Endothelial cell of umbilical vein (primary cell): Measurements from ENCODE around the gene SYTL1. TPM values are rescaled to one million over a fixed set of nuclear protein-coding genes. Genes with fewer than 3 reads are reported as not detected.
A peak's percentile ranks its signal among the peaks of the same experiment; 100 is the strongest.

Source experiments
- BruUV-seq: library from RNA; stranded (reverse); fragments of 400-500 nt; replicated peaks from 2 replicates; lab custom pipeline; 2021; lab: Mats Ljungman, UMichigan
- CTCF ChIA-PET: fragments of 300-600, 350-600 bp; sonication (Branson Sonifier 250); formaldehyde crosslinking; loops from one replicate; lab custom pipeline; 2021; ENCODE audit warnings: antibody characterized with exemption, inconsistent platforms; lab: Charles Lee
- POLR2A ChIA-PET: fragments of 300-600, 350-600 bp; sonication (Branson Sonifier 250); formaldehyde crosslinking; loops from one replicate; lab custom pipeline; 2021; ENCODE audit warnings: antibody characterized with exemption, inconsistent platforms; lab: Charles Lee
- DNase-seq: peaks from one replicate; pipeline ENCODE4 v3.0.0-alpha.2; 2011; ENCODE audit warnings: low read depth, low spot score
- FAIRE-seq: peaks from 2 replicates; lab custom pipeline; 2011; peaks lifted over from hg19 to GRCh38; lab: Jason Lieb, UNC
- H2AFZ ChIP-seq: 2 replicates; pipeline ENCODE4 v1.6.0; 2012; ENCODE audit warnings: low read depth, low read length, control low read depth, inconsistent platforms
- H3K27ac ChIP-seq: 2 replicates; pipeline ENCODE4 v1.5.1; 2011; ENCODE audit warnings: low read depth, mild to moderate bottlenecking, control low read depth, low read length, moderate library complexity; ENCODE audit not compliant: insufficient read depth
- H3K27me3 ChIP-seq, 2 experiments: 2 replicates each; pipeline versions ENCODE4 v1.6.0 to v1.6.1; 2011; ENCODE audit warnings: low read length in 2 of 2, mixed read lengths in 1 of 2; ENCODE audit not compliant: control insufficient read depth in 2 of 2, insufficient read depth in 2 of 2
- H3K36me3 ChIP-seq, 2 experiments: 2 replicates in 1 of 2; 3 replicates in 1 of 2; pipeline ENCODE4 v1.5.1; 2011; ENCODE audit warnings: low read length in 2 of 2, mild to moderate bottlenecking in 1 of 2, moderate library complexity in 1 of 2; ENCODE audit not compliant: control insufficient read depth in 2 of 2, insufficient read depth in 2 of 2; ENCODE audit errors: extremely low read depth in 1 of 2
- H3K4me1 ChIP-seq: 3 replicates; pipeline ENCODE4 v1.5.1; 2011; ENCODE audit warnings: mild to moderate bottlenecking, low read length; ENCODE audit not compliant: control insufficient read depth, insufficient read depth; ENCODE audit errors: extremely low read depth
- H3K4me2 ChIP-seq: 2 replicates; pipeline ENCODE4 v1.6.1; 2011; ENCODE audit warnings: low read length, control low read depth, mixed read lengths; ENCODE audit not compliant: insufficient read depth
- H3K4me3 ChIP-seq, 3 experiments: fragments of 200-600 bp in 1 of 3; sonication (generic), shearing (Covaris generic) in 1 of 3; replicated peaks in 1 of 3; 2 replicates each; pipeline ENCODE4 v1.5.1; 2011 to 2016; ENCODE audit warnings: control low read depth in 3 of 3, low read length in 3 of 3, mild to moderate bottlenecking in 2 of 3, inconsistent platforms in 1 of 3, low read depth in 1 of 3, moderate library complexity in 1 of 3; ENCODE audit not compliant: insufficient read depth in 1 of 3
- H3K79me2 ChIP-seq: 2 replicates; pipeline ENCODE4 v1.6.0; 2012; ENCODE audit warnings: low read length, inconsistent platforms; ENCODE audit not compliant: control insufficient read depth, insufficient read depth
- H3K9ac ChIP-seq: replicated peaks from 2 replicates; pipeline ENCODE3; 2011; ENCODE audit warnings: low read length, control low read depth; ENCODE audit not compliant: insufficient read depth; ENCODE audit errors: extremely low read depth
- H3K9me1 ChIP-seq: replicated peaks from 3 replicates; pipeline ENCODE4 v1.6.0; 2011; ENCODE audit warnings: mild to moderate bottlenecking, low read length; ENCODE audit not compliant: control insufficient read depth, insufficient read depth; ENCODE audit errors: extremely low read depth
- H3K9me3 ChIP-seq: replicated peaks from 2 replicates; pipeline ENCODE4 v1.5.1; 2012; ENCODE audit warnings: low read length, inconsistent platforms; ENCODE audit not compliant: control insufficient read depth, insufficient read depth
- H4K20me1 ChIP-seq: replicated peaks from 2 replicates; pipeline ENCODE3; 2011; ENCODE audit warnings: mild to moderate bottlenecking, low read length; ENCODE audit not compliant: control insufficient read depth, insufficient read depth; ENCODE audit errors: extremely low read depth
- CTCF ChIP-seq, 2 donors: IDR thresholded peaks; 1 replicate in 1 of 2; 2 replicates in 1 of 2; pipeline ENCODE4 v1.5.1; 2011; ENCODE audit warnings: low read length in 2 of 2, mild to moderate bottlenecking in 2 of 2, moderate library complexity in 2 of 2, control low read depth in 1 of 2, inconsistent platforms in 1 of 2, low read depth in 1 of 2; ENCODE audit not compliant: insufficient read depth in 1 of 2; ENCODE audit errors: extremely low read depth in 1 of 2
- EZH2 ChIP-seq: IDR thresholded peaks from 2 replicates; pipeline ENCODE4 v1.6.1; 2012; ENCODE audit warnings: borderline replicate concordance, low read depth, mild to moderate bottlenecking, moderate library complexity, low read length, inconsistent platforms; ENCODE audit not compliant: severe bottlenecking
- FOS ChIP-seq: IDR thresholded peaks from 2 replicates; pipeline ENCODE4 v1.6.1; 2011; ENCODE audit warnings: mild to moderate bottlenecking, low read length, moderate library complexity, borderline replicate concordance; ENCODE audit not compliant: insufficient read depth
- GATA2 ChIP-seq: IDR thresholded peaks from 2 replicates; pipeline ENCODE4 v1.7.0; 2011; ENCODE audit warnings: low read depth, mild to moderate bottlenecking, moderate library complexity, mixed read lengths, low read length; ENCODE audit not compliant: insufficient read length, insufficient read depth
- JUN ChIP-seq: IDR thresholded peaks from 2 replicates; pipeline ENCODE4 v1.6.1; 2011; ENCODE audit warnings: borderline replicate concordance, low read depth; ENCODE audit not compliant: insufficient read length, insufficient read depth
- MYC ChIP-seq: IDR thresholded peaks from one replicate; pipeline ENCODE4 v1.6.1; 2011; ENCODE audit warnings: mild to moderate bottlenecking, low read depth, low read length
- POLR2A ChIP-seq: IDR thresholded peaks from 2 replicates; pipeline ENCODE4 v1.6.1; 2012; ENCODE audit warnings: low read depth, mild to moderate bottlenecking, control low read depth, low read length
- POLR2AphosphoS5 ChIP-seq: IDR thresholded peaks from 2 replicates; pipeline ENCODE4 v1.6.1; 2012; ENCODE audit warnings: low read depth, mild to moderate bottlenecking, control low read depth, low read length, moderate library complexity; ENCODE audit not compliant: insufficient read depth
- dilution Hi-C: fragments of 300-500 bp; cut with MboI; formaldehyde crosslinking; loops from one replicate; pipeline ENCODE4 v1.15.0; 2019; ENCODE audit warnings: low sequenced_read_pairs; ENCODE audit not compliant: extremely low pct_ligation_motif_present
- intact Hi-C: fragments of 100-400 bp; cut with micrococcal nuclease; formaldehyde crosslinking; loops from one replicate; pipeline ENCODE4 v1.10.0; 2022
- polyA plus RNA-seq, 4 experiments: library from polyadenylated mRNA; depleted of rRNA in 3 of 4; stranded (reverse) in 3 of 4; unstranded in 1 of 4; fragments of >200 nt; gene quantifications; 2 replicates each; pipeline versions ENCODE4 v1.2.1 to v1.2.3, GENCODE V29; 2011 to 2012; ENCODE audit warnings: missing spikeins in 1 of 4
- total RNA-seq: library from RNA; stranded (reverse); gene quantifications from 2 replicates; pipeline ENCODE4 v1.2.3, GENCODE V29; 2021
- TF ChIP-seq, protein P1 (sequence below): IDR thresholded peaks from 2 replicates; pipeline ENCODE4 v1.6.1; 2011; ENCODE audit not compliant: insufficient read depth, insufficient read length

SYTL1 gene
- total and polyA plus RNA-seq, 2 donors (not counting 3 experiments of a cell fraction or from before 2014, with no cell fraction given), result 0.04 TPM; not detected in 1

DNA sequence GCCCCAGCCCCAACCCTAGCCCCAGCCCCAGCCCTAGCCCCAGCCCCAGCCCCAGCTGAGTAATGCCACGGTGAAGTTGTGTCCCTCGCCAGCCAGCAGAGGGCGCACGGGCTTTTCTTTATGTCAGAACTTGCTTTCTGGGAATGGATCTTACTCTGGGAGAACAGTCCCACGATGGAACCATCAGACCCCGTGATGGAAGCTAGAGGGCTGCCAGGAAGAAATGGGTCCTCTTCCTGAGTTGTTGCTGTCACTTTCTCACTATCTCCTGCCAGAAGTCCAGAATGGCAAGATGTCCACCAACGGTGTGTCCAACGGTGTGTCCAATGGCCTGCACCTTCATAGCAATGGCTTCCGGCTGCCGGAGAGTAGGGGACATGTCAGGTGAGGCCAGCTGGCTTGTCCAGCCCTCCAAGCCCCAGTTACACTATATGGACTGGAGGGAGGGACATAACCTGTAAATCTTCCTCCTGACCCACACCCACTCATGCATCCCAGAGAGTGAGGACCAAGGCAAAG, 45.0 kb upstream of the SYTL1 start:
- intact Hi-C loops (loop anchor here (1.0 kb wide), 1 partner anchor 309 kb away; no protein-coding TSS in a partner anchor), dilution Hi-C loops (no loop called here)
- H3K4me3 ChIP-seq, result no peak overlapping the region
- H3K9me1 ChIP-seq, result no peaks in the 10 kb centered on the region
- H3K79me2 ChIP-seq, result no peaks in the 10 kb centered on the region
- H3K9ac ChIP-seq, result no peak overlapping the region
- ChIA-PET POLR2A (no interaction called here), CTCF (interaction anchor here (0.6 to 10.9 kb wide), 64 partner anchors 8 to 373 kb away, joined by 3 to 275 read pairs (median 4); partner anchors contain the start of genes AHDC1, CD164L2, GPR3 and MAP3K6)
- no peak overlapping the region for H2AFZ ChIP-seq
- TF ChIP-seq POLR2A (no peak), FOS (no peak), CTCF (IDR thresholded peaks at IDR 0.05; ENCODE audit: extremely low read depth in 1 of 2, insufficient read depth in 1 of 2, low read depth in 1 of 2, low read length in 2 of 2) (peak; percentile 55 to 74)
- TF ChIP-seq, protein P1, sequence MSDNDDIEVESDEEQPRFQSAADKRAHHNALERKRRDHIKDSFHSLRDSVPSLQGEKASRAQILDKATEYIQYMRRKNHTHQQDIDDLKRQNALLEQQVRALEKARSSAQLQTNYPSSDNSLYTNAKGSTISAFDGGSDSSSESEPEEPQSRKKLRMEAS, result no peak
- no peaks in the 10 kb centered on the region for H3K9me3 ChIP-seq
- no TSS peak for BruUV-seq
- no peak overlapping the region for H3K4me2 ChIP-seq
- no peak overlapping the region for H3K27ac ChIP-seq
- DNase-seq (peak; percentile 32), FAIRE-seq (peak; percentile 84)
- H3K27me3 ChIP-seq, result no peaks in the 10 kb centered on the region
- no peaks in the 10 kb centered on the region for H3K4me1 ChIP-seq
- H4K20me1 ChIP-seq, result no peaks in the 10 kb centered on the region
- peaks cover 0 to 23% of the 10 kb centered on the region in 2 experiments for H3K36me3 ChIP-seq

GRCh38 chr1:27297903-27298302, 43.9 kb upstream of the SYTL1 start:
- intact Hi-C loops, result no loop called here
- Histone ChIP-seq H3K27me3 (no peaks in the 10 kb centered on the region), H3K9ac (no peak overlapping the region), H3K4me3 (no peak overlapping the region), H3K4me1 (no peaks in the 10 kb centered on the region), H2AFZ (no peak overlapping the region), H3K9me3 (no peaks in the 10 kb centered on the region), H3K79me2 (no peaks in the 10 kb centered on the region), H4K20me1 (no peaks in the 10 kb centered on the region), H3K9me1 (no peaks in the 10 kb centered on the region), H3K27ac (no peak overlapping the region), H3K4me2 (no peak overlapping the region), H3K36me3 (peaks cover 0 to 24% of the 10 kb centered on the region in 2 experiments)
- ChIA-PET POLR2A (no interaction called here), CTCF (interaction anchor here (0.8 to 10.9 kb wide), 12 partner anchors 16 to 372 kb away, joined by 3 to 275 read pairs (median 6); partner anchors contain the start of genes AHDC1, GPR3 and WDTC1)
- no peak for DNase-seq
- no peak for FAIRE-seq
- dilution Hi-C loops, result no loop called here
- TF ChIP-seq GATA2 (no peak), JUN (no peak), POLR2AphosphoS5 (no peak), POLR2A (no peak), EZH2 (no peak), CTCF (IDR thresholded peaks at IDR 0.05; ENCODE audit: extremely low read depth in 1 of 2, insufficient read depth in 1 of 2, low read depth in 1 of 2, low read length in 2 of 2) (no peak), FOS (no peak), MYC (no peak)
- TF ChIP-seq, protein P1, result no peak
- no TSS peak for BruUV-seq
